Stimulated activated CD8-positive, alpha-beta memory T cell treated with anti-CD3 and anti-CD28 coated beads, Interleukin-7, amount 100 ng/mL, for 4 hours (primary cell): ENCODE data around the gene GLRX3.

ENCODE experiments used
- DNase-seq, 2 donors: peaks; one replicate each; pipeline ENCODE4 v3.0.0-alpha.2; 2020; ENCODE audit warnings: low read depth in 2 of 2

Gene GLRX3

GRCh38 chr10:130137659-130138478 is 1.7 kb downstream of the GLRX3 start:
- no peak for DNase-seq

GRCh38 chr10:130138479-130138866 is 2.3 kb downstream of the GLRX3 start:
- DNase-seq: no peak

- no peak for DNase-seq
Measured at GRCh38 chr10:130140425-130140824, 4.2 kb downstream of the GLRX3 start.

- no peak for DNase-seq
Measured at GRCh38 chr10:130141038-130141437, 4.8 kb downstream of the GLRX3 start.

- DNase-seq: no peak
Measured at GRCh38 chr10:130141460-130141859, 5.3 kb downstream of the GLRX3 start.

- DNase-seq: no peak
Measured at GRCh38 chr10:130141878-130142277, 5.7 kb downstream of the GLRX3 start.

- DNase-seq: no peak
Measured at GRCh38 chr10:130146042-130146441, 9.9 kb downstream of the GLRX3 start.

- DNase-seq: no peak
Measured at GRCh38 chr10:130159192-130159794, 23.1 kb downstream of the GLRX3 start.

- no peak for DNase-seq
Measured at GRCh38 chr10:130160775-130161174, 24.6 kb downstream of the GLRX3 start.

GRCh38 chr10:130161331-130161730 is 25.1 kb downstream of the GLRX3 start:
- no peak for DNase-seq

- no peak for DNase-seq
Measured at GRCh38 chr10:130167193-130167592, 31.0 kb downstream of the GLRX3 start.

GRCh38 chr10:130167707-130168106 is 31.5 kb downstream of the GLRX3 start:
- DNase-seq: no peak

- DNase-seq: no peak
Measured at GRCh38 chr10:130169136-130169859, 33.1 kb downstream of the GLRX3 start.

GRCh38 chr10:130171196-130171595 is 35.0 kb downstream of the GLRX3 start:
- no peak for DNase-seq

- DNase-seq: no peak
Measured at GRCh38 chr10:130174328-130174727, 38.1 kb downstream of the GLRX3 start.

GRCh38 chr10:130175074-130175473 is 38.9 kb downstream of the GLRX3 start:
- DNase-seq: no peak

- no peak for DNase-seq
Measured at GRCh38 chr10:130177250-130177649, 41.1 kb downstream of the GLRX3 start.

- DNase-seq: no peak
Measured at GRCh38 chr10:130179640-130180039, 43.4 kb downstream of the GLRX3 start.

GRCh38 chr10:130180416-130180815 is 44.2 kb downstream of the GLRX3 start:
- no peak for DNase-seq

- no peak for DNase-seq
Measured at GRCh38 chr10:130181858-130182257, 45.7 kb downstream of the GLRX3 start.

GRCh38 chr10:130185591-130185990 is 49.4 kb downstream of the GLRX3 start:
- no peak for DNase-seq
